ENCODE data around the gene PPM1A. TPM values are rescaled to one million over a fixed set of nuclear protein-coding genes. Genes with fewer than 3 reads are reported as not detected.

The PPM1A gene
- total RNA-seq, 2 experiments from 2014 or later: 30.4 to 41.5 TPM

GRCh38 chr14:60323199-60323896, 74.3 kb downstream of the PPM1A start:
- H3K4me1 Mint-ChIP-seq: peaks cover 9% of the 10 kb centered on the region
- no peak overlapping the region for H3K27ac Mint-ChIP-seq
- H3K36me3 Mint-ChIP-seq (ENCODE audit: low read depth): no peaks in the 10 kb centered on the region
- ChIA-PET CTCF (interaction anchor here (1.2 to 1.6 kb wide), 2 partner anchors 9 to 27 kb away, joined by 5 to 7 read pairs; no protein-coding TSS in a partner anchor), POLR2A (interaction anchor here (0.7 kb wide), 1 partner anchor 18 kb away, joined by 3 read pairs; no protein-coding TSS in a partner anchor)
- H3K9me3 Mint-ChIP-seq (ENCODE audit: low read depth): no peaks in the 10 kb centered on the region
- peaks cover 18% of the 10 kb centered on the region for H3K27me3 Mint-ChIP-seq
- no peak overlapping the region for H3K4me3 Mint-ChIP-seq
- ATAC-seq (no peak), DNase-seq (no peak)
- intact Hi-C loops (cut with DNase I, micrococcal nuclease): no loop called here

- ATAC-seq (no peak), DNase-seq (no peak)
- intact Hi-C loops (cut with DNase I, micrococcal nuclease): loop anchor here in 1 of 2 experiments (5.0 kb wide), 1 partner anchor 73 kb away; no protein-coding TSS in a partner anchor
- CTCF ChIA-PET: no interaction called here
- Mint-ChIP-seq H3K27me3 (peaks cover 15% of the 10 kb centered on the region), H3K36me3 (ENCODE audit: low read depth) (no peaks in the 10 kb centered on the region), H3K9me3 (ENCODE audit: low read depth) (no peaks in the 10 kb centered on the region), H3K4me1 (peaks cover 11% of the 10 kb centered on the region), H3K4me3 (no peak overlapping the region), H3K27ac (no peak overlapping the region)
- POLR2A ChIA-PET: interaction anchor here (0.7 kb wide), 1 partner anchor 17 kb away, joined by 3 read pairs; no protein-coding TSS in a partner anchor
Observed at GRCh38 chr14:60324837-60325236, 75.8 kb downstream of the PPM1A start.

GRCh38 chr14:60326274-60326673, 77.3 kb downstream of the PPM1A start:
- Mint-ChIP-seq H3K4me3 (no peak overlapping the region), H3K27ac (no peak overlapping the region), H3K27me3 (peaks cover 15% of the 10 kb centered on the region), H3K4me1 (peaks cover 18% of the 10 kb centered on the region), H3K36me3 (ENCODE audit: low read depth) (no peaks in the 10 kb centered on the region), H3K9me3 (ENCODE audit: low read depth) (no peaks in the 10 kb centered on the region)
- no peak for DNase-seq
- CTCF ChIA-PET: interaction anchor here (1.3 to 1.6 kb wide), 2 partner anchors 10 to 13 kb away, joined by 5 to 11 read pairs; no protein-coding TSS in a partner anchor
- intact Hi-C loops (cut with DNase I, micrococcal nuclease): loop anchor here in 1 of 2 experiments (5.0 kb wide), 1 partner anchor 74 kb away; no protein-coding TSS in a partner anchor
- POLR2A ChIA-PET: no interaction called here
- ATAC-seq: no peak

GRCh38 chr14:60327447-60328331, 78.7 kb downstream of the PPM1A start:
- intact Hi-C loops (cut with DNase I, micrococcal nuclease): loop anchor here in 1 of 2 experiments (5.0 kb wide), 1 partner anchor 75 kb away; no protein-coding TSS in a partner anchor
- CTCF ChIA-PET: interaction anchor here (0.6 to 1.8 kb wide), 13 partner anchors 11 to 436 kb away, joined by 3 to 11 read pairs (median 3); no protein-coding TSS in a partner anchor
- Mint-ChIP-seq H3K36me3 (ENCODE audit: low read depth) (no peaks in the 10 kb centered on the region), H3K27ac (peak overlapping the region; percentile 93), H3K9me3 (ENCODE audit: low read depth) (no peaks in the 10 kb centered on the region), H3K27me3 (peaks cover 15% of the 10 kb centered on the region), H3K4me3 (peak overlapping the region; percentile 82), H3K4me1 (peaks cover 32% of the 10 kb centered on the region)
- peak; percentile 70 for DNase-seq
- peak; percentile 43 for ATAC-seq
- POLR2A ChIA-PET: interaction anchor here (1.1 kb wide), 1 partner anchor 79 kb away, joined by 4 read pairs; the partner anchor contains the start of gene PPM1A

- no peak for ATAC-seq
- ChIA-PET CTCF (interaction anchor here (1.1 to 1.8 kb wide), 5 partner anchors 22 to 364 kb away, joined by 3 to 6 read pairs (median 5); no protein-coding TSS in a partner anchor), POLR2A (interaction anchor here (1.1 kb wide), 1 partner anchor 80 kb away, joined by 4 read pairs; the partner anchor contains the start of gene PPM1A)
- intact Hi-C loops (cut with DNase I, micrococcal nuclease): loop anchor here in 1 of 2 experiments (5.0 kb wide), 1 partner anchor 76 kb away; no protein-coding TSS in a partner anchor
- Mint-ChIP-seq H3K9me3 (ENCODE audit: low read depth) (no peaks in the 10 kb centered on the region), H3K4me3 (peak overlapping the region; percentile 82), H3K27ac (peak overlapping the region; percentile 69), H3K27me3 (peaks cover 22% of the 10 kb centered on the region), H3K36me3 (ENCODE audit: low read depth) (no peaks in the 10 kb centered on the region), H3K4me1 (peaks cover 36% of the 10 kb centered on the region)
- DNase-seq: no peak
Observed at GRCh38 chr14:60328583-60328982, 79.6 kb downstream of the PPM1A start.

GRCh38 chr14:60329274-60329673, 80.3 kb downstream of the PPM1A start:
- Mint-ChIP-seq H3K4me3 (no peak overlapping the region), H3K4me1 (peaks cover 36% of the 10 kb centered on the region), H3K27me3 (peaks cover 23% of the 10 kb centered on the region), H3K36me3 (ENCODE audit: low read depth) (no peaks in the 10 kb centered on the region), H3K27ac (no peak overlapping the region), H3K9me3 (ENCODE audit: low read depth) (no peaks in the 10 kb centered on the region)
- ATAC-seq: no peak
- ChIA-PET CTCF (interaction anchor here (1.1 kb wide), 1 partner anchor 144 kb away, joined by 3 read pairs; no protein-coding TSS in a partner anchor), POLR2A (no interaction called here)
- intact Hi-C loops (cut with DNase I, micrococcal nuclease): loop anchor here in 1 of 2 experiments (5.0 kb wide), 1 partner anchor 77 kb away; no protein-coding TSS in a partner anchor
- DNase-seq: no peak

GRCh38 chr14:60331201-60332045, 82.4 kb downstream of the PPM1A start:
- H3K9me3 Mint-ChIP-seq (ENCODE audit: low read depth): no peaks in the 10 kb centered on the region
- CTCF ChIA-PET: interaction anchor here (0.6 to 2.9 kb wide), 35 partner anchors 8 to 1854 kb away, joined by 3 to 24 read pairs (median 4); partner anchors contain the start of gene SIX6
- peak overlapping the region; percentile 97 for H3K27ac Mint-ChIP-seq
- H3K36me3 Mint-ChIP-seq (ENCODE audit: low read depth): no peaks in the 10 kb centered on the region
- H3K4me1 Mint-ChIP-seq: peaks cover 36% of the 10 kb centered on the region
- POLR2A ChIA-PET: interaction anchor here (0.8 to 1.5 kb wide), 2 partner anchors 82 to 84 kb away, joined by 4 to 6 read pairs; partner anchors contain the start of gene PPM1A
- intact Hi-C loops (cut with DNase I, micrococcal nuclease): loop anchor here (1.0 to 5.0 kb wide), 9 partner anchors 82 to 921 kb away; partner anchors contain the start of genes PPM1A (in 1 of the 2), SLC38A6 (in 1 of the 2) and TRMT5 (in 1 of the 2)
- H3K4me3 Mint-ChIP-seq: peak overlapping the region; percentile 74
- ATAC-seq (peak; percentile 82), DNase-seq (peak; percentile 90)
- H3K27me3 Mint-ChIP-seq: peaks cover 34% of the 10 kb centered on the region

- DNase-seq (no peak), ATAC-seq (no peak)
- H3K4me3 Mint-ChIP-seq: peak overlapping the region; percentile 74
- no peaks in the 10 kb centered on the region for H3K9me3 Mint-ChIP-seq (ENCODE audit: low read depth)
- CTCF ChIA-PET: interaction anchor here (0.6 to 2.9 kb wide), 30 partner anchors 8 to 1854 kb away, joined by 3 to 24 read pairs (median 4); no protein-coding TSS in a partner anchor
- H3K36me3 Mint-ChIP-seq (ENCODE audit: low read depth): no peaks in the 10 kb centered on the region
- H3K4me1 Mint-ChIP-seq: peaks cover 33% of the 10 kb centered on the region
- peak overlapping the region; percentile 97 for H3K27ac Mint-ChIP-seq
- H3K27me3 Mint-ChIP-seq: peaks cover 32% of the 10 kb centered on the region
- intact Hi-C loops (cut with DNase I, micrococcal nuclease): loop anchor here (5.0 kb wide), 5 partner anchors 125 to 920 kb away; partner anchors contain the start of genes SLC38A6 (in 1 of the 2) and TRMT5 (in 1 of the 2)
- POLR2A ChIA-PET: interaction anchor here (1.5 kb wide), 1 partner anchor 84 kb away, joined by 6 read pairs; no protein-coding TSS in a partner anchor
Observed at GRCh38 chr14:60332046-60332399, 83.0 kb downstream of the PPM1A start.

GRCh38 chr14:60332869-60333268, 83.8 kb downstream of the PPM1A start:
- no peak overlapping the region for H3K4me3 Mint-ChIP-seq
- no peaks in the 10 kb centered on the region for H3K9me3 Mint-ChIP-seq (ENCODE audit: low read depth)
- H3K4me1 Mint-ChIP-seq: peaks cover 27% of the 10 kb centered on the region
- H3K27ac Mint-ChIP-seq: no peak overlapping the region
- ChIA-PET POLR2A (no interaction called here), CTCF (interaction anchor here (0.6 to 2.9 kb wide), 9 partner anchors 9 to 1281 kb away, joined by 3 to 24 read pairs (median 6); no protein-coding TSS in a partner anchor)
- intact Hi-C loops (cut with DNase I, micrococcal nuclease): loop anchor here (5.0 kb wide), 5 partner anchors 126 to 919 kb away; partner anchors contain the start of genes SLC38A6 (in 1 of the 2) and TRMT5 (in 1 of the 2)
- ATAC-seq (no peak), DNase-seq (no peak)
- H3K36me3 Mint-ChIP-seq (ENCODE audit: low read depth): no peaks in the 10 kb centered on the region
- peaks cover 29% of the 10 kb centered on the region for H3K27me3 Mint-ChIP-seq

GRCh38 chr14:60339571-60339970, 90.5 kb downstream of the PPM1A start:
- ChIA-PET POLR2A (no interaction called here), CTCF (interaction anchor here (0.6 to 1.0 kb wide), 2 partner anchors 13 to 683 kb away, joined by 3 to 5 read pairs; no protein-coding TSS in a partner anchor)
- no peak for ATAC-seq
- Mint-ChIP-seq H3K36me3 (ENCODE audit: low read depth) (no peaks in the 10 kb centered on the region), H3K27ac (no peak overlapping the region), H3K4me1 (no peaks in the 10 kb centered on the region), H3K4me3 (no peak overlapping the region), H3K27me3 (peaks cover 22% of the 10 kb centered on the region), H3K9me3 (ENCODE audit: low read depth) (no peaks in the 10 kb centered on the region)
- intact Hi-C loops (cut with DNase I, micrococcal nuclease): no loop called here
- DNase-seq: no peak
